DOHH2 (cell line): ENCODE data around the gene SLC34A3.
A peak's percentile ranks its signal among the peaks of the same experiment; 100 is the strongest.

Experiments
- H3F3A ChIP-seq: fragments of 200-600 bp; sonication (generic), shearing (Covaris generic); 2 replicates; pipeline ENCODE4 v1.6.0; 2016; ENCODE audit warnings: antibody characterized with exemption, mild to moderate bottlenecking; ENCODE audit not compliant: control insufficient read depth, insufficient read depth
- H3K27ac ChIP-seq: fragments of 200-600 bp; sonication (generic); 2 replicates; pipeline ENCODE4 v1.5.1; 2014; ENCODE audit warnings: low read depth, mild to moderate bottlenecking, low read length, moderate library complexity
- H3K27me3 ChIP-seq: fragments of 200-600 bp; sonication (generic); 2 replicates; pipeline ENCODE4 v1.6.1; 2014; ENCODE audit warnings: mild to moderate bottlenecking, low read length, mixed read lengths; ENCODE audit not compliant: control insufficient read depth
- H3K36me3 ChIP-seq: fragments of 200-600 bp; sonication (generic); 2 replicates; pipeline ENCODE4 v1.6.1; 2014; ENCODE audit warnings: mild to moderate bottlenecking, low read length, moderate library complexity, mixed read lengths; ENCODE audit not compliant: control insufficient read depth
- H3K4me1 ChIP-seq: fragments of 200-600 bp; sonication (generic); 2 replicates; pipeline ENCODE4 v1.6.1; 2014; ENCODE audit warnings: mild to moderate bottlenecking, low read length, mixed read lengths; ENCODE audit not compliant: control insufficient read depth
- H3K4me2 ChIP-seq: fragments of 200-600 bp; sonication (generic); 2 replicates; pipeline ENCODE4 v1.6.0; 2014; ENCODE audit warnings: mild to moderate bottlenecking, low read length, moderate library complexity
- H3K4me3 ChIP-seq: fragments of 200-600 bp; sonication (generic); 2 replicates; pipeline ENCODE4 v1.5.1; 2014; ENCODE audit warnings: mild to moderate bottlenecking, low read length, mixed read lengths
- H3K79me2 ChIP-seq: fragments of 200-600 bp; sonication (generic); 2 replicates; pipeline ENCODE4 v1.6.1; 2014; ENCODE audit warnings: mild to moderate bottlenecking, low read length, mixed read lengths; ENCODE audit not compliant: control insufficient read depth
- H3K9me2 ChIP-seq: fragments of 200-600 bp; sonication (generic); replicated peaks from 2 replicates; pipeline ENCODE4 v1.6.1; 2014; ENCODE audit warnings: mild to moderate bottlenecking, low read length, mixed read lengths; ENCODE audit not compliant: control insufficient read depth
- H3K9me3 ChIP-seq: fragments of 200-600 bp; sonication (generic); 2 replicates; pipeline ENCODE4 v1.6.1; 2014; ENCODE audit warnings: antibody characterized with exemption, low read length, mixed read lengths; ENCODE audit not compliant: control insufficient read depth, insufficient read depth
- H4K20me1 ChIP-seq: fragments of 200-600 bp; sonication (generic); 2 replicates; pipeline ENCODE4 v1.6.0; 2014; ENCODE audit warnings: low read depth, mild to moderate bottlenecking, antibody characterized with exemption, low read length, moderate library complexity; ENCODE audit not compliant: control insufficient read depth, insufficient read depth
- CTCF ChIP-seq: fragments of 200-600 bp; sonication (generic); IDR thresholded peaks from one replicate; pipeline ENCODE4 v1.5.1; 2014; ENCODE audit warnings: antibody characterized with exemption, mild to moderate bottlenecking, low read depth, low read length; ENCODE audit not compliant: poor library complexity, severe bottlenecking
- EZH2phosphoT487 ChIP-seq: fragments of 200-600 bp; sonication (generic); IDR thresholded peaks from 2 replicates; pipeline ENCODE4 v1.6.1; 2017; ENCODE audit warnings: borderline replicate concordance, mild to moderate bottlenecking, antibody characterized with exemption, low read length, moderate library complexity, mixed read lengths

The SLC34A3 gene

DNA sequence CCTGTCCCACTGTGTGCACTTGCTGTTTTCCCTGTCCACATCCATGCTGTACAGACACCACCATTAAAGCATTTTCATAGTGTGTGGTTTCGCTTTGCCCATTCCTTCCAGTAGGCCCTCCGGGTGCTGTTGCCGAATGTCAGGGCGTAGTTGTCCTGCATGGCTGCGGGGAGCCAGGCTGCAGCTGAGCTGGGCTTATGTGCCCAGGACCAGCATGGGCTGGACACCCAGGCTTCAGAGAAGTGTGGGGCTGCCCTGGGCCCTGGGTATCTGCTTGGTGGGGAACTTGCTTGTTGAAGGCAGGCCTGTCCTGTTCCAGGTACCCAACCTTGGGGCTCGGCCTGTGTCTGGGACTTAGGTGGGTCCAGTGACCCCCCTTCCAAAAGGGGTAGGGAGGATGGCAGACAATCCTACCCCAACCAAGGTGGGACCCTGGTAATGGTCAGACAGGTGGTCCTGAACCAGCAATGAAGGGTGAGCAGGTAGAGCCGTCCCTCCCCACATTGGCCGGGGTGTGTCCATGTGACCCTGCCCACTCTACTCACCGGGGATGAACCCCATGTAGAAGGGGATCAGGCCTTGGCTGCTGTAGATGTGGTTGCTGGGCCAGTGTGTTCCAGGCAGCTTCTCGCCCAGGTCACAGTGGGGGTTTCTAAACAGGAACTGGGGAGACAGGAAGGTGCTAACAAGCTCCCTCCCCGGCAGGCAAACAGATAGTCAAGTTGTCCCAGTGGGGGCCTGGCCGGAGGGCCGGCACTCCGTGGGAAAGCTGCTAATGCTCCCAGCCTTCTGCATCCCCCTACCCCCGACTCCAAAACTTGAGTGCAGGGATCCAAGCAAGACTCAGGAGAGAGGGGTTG lies 13.2 kb downstream of the SLC34A3 start:
- TF ChIP-seq EZH2phosphoT487 = no peak
- Histone ChIP-seq H3K27me3 (no peaks in the 10 kb centered on the region), H3K4me1 (peaks cover 40% of the 10 kb centered on the region), H3K9me3 (no peaks in the 10 kb centered on the region), H4K20me1 (peaks cover 21% of the 10 kb centered on the region), H3K4me3 (peak overlapping the region; percentile 10; the same call in 1 of the 2 replicates), H3K79me2 (peaks cover 32% of the 10 kb centered on the region), H3F3A (peaks cover 12% of the 10 kb centered on the region), H3K9me2 (no peaks in the 10 kb centered on the region), H3K27ac (no peak overlapping the region), H3K4me2 (peak overlapping the region; percentile 82), H3K36me3 (peaks cover 28% of the 10 kb centered on the region)

GRCh38 chr9:137244486-137245449 lies 14.1 kb downstream of the SLC34A3 start:
- no peak for TF ChIP-seq EZH2phosphoT487
- TF ChIP-seq CTCF = no peak
- Histone ChIP-seq H4K20me1 (peaks cover 21% of the 10 kb centered on the region), H3K36me3 (peaks cover 26% of the 10 kb centered on the region), H3K9me2 (no peaks in the 10 kb centered on the region), H3K4me1 (peaks cover 36% of the 10 kb centered on the region), H3K27me3 (no peaks in the 10 kb centered on the region), H3K4me3 (no peak overlapping the region), H3K27ac (no peak overlapping the region), H3F3A (peaks cover 12% of the 10 kb centered on the region), H3K4me2 (no peak overlapping the region), H3K9me3 (no peaks in the 10 kb centered on the region), H3K79me2 (peaks cover 23% of the 10 kb centered on the region)

DNA sequence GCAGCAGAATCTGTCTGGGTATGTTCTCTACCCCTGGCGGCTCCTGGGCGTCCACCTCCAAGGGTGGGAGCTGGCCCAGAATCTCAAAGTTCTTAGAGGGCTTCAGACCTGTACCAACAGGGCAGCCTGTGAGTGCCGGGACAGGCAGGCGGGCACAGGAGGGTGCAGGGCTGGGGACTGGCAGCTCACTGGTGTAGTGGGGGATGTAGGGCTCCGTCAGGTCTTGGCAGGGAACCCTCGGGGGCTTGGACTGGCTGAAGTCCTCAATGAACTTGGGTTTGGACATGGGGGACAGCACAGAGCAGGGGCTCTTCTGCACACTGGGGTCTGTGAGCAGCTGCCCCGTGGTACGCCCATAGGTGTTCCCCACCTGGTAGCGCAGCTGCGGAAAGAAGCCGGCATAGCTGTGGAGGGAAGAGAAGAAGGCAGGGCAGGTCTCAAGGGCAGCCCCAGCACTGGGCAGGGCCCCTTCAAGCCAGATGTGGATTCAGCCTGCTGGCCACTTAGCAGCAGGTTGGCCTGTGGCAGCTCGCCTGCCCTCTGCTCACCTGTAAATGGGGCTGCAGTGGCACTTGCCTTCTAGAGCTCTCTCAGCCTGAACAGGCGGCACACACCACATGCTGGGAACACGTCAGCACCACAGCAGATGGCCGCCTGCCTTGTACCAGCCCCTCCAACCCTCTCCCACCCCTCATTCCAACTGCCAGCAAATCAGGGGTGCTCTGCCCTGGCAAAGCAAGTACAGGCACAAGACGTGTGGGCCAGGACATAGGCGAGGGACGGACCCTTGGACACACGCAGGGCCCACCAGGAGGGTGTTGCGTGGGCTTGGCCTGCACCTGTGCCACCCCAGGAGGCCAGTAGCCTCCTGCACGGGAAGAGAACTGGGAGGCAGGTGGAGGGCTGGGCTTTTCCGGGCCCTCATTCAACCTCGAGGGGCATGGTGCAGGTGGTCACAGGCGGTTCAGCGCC lies 15.0 kb downstream of the SLC34A3 start:
- H3K4me1 ChIP-seq = peaks cover 36% of the 10 kb centered on the region
- H3K27me3 ChIP-seq = no peaks in the 10 kb centered on the region
- H3K27ac ChIP-seq = no peak overlapping the region
- peaks cover 19% of the 10 kb centered on the region for H3K79me2 ChIP-seq
- peaks cover 12% of the 10 kb centered on the region for H3F3A ChIP-seq
- H3K9me2 ChIP-seq = no peaks in the 10 kb centered on the region
- no peak overlapping the region for H3K4me2 ChIP-seq
- H4K20me1 ChIP-seq = peaks cover 21% of the 10 kb centered on the region
- H3K36me3 ChIP-seq = peaks cover 26% of the 10 kb centered on the region
- no peaks in the 10 kb centered on the region for H3K9me3 ChIP-seq
- H3K4me3 ChIP-seq = no peak overlapping the region
- TF ChIP-seq EZH2phosphoT487 (no peak), CTCF (no peak)
